ENCODE data around the gene CDCA7.
"Not testable (repeated sequence)": the region's sequence is repeated elsewhere in the genome, so short reads cannot be mapped to it uniquely, and the experiment has no call there.

The CDCA7 gene

DNA sequence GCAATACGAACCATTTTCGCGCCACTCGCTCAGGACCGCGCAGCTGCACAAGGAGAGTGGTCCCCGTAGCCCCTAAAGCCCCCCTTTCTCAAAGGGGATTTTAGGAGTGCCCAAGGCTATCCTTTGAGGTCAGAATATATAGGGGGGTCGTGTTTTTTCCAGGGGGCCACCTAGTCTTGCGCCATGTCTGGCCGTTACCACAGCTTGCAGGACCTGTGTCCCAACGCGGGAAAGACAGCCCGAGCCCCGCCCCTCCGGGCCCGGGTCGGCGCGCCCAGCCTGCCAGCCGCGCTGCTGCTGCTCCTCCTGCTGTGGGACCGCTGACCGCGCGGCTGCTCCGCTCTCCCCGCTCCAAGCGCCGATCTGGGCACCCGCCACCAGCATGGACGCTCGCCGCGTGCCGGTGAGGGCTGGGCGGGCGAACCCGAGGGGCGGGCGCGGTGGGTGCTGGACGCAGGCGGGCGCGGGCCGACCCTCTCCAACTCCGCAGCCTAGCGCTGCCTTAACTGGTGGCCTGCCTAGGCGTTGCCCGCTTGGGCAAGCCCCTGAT is at the start of gene CDCA7:
TSS of gene CDCA7 (plus strand) at position 291 of the 550 bp plus-strand sequence. CDS start at position 383, 92 bp downstream.
- peak within 1 kb of the TSS; percentile 96 for H3K4me3 ChIP-seq (ENCODE audit: low read depth, low read length)
- no peak for DNase-seq (ENCODE audit: low read depth)
- TF ChIP-seq, protein P1, sequence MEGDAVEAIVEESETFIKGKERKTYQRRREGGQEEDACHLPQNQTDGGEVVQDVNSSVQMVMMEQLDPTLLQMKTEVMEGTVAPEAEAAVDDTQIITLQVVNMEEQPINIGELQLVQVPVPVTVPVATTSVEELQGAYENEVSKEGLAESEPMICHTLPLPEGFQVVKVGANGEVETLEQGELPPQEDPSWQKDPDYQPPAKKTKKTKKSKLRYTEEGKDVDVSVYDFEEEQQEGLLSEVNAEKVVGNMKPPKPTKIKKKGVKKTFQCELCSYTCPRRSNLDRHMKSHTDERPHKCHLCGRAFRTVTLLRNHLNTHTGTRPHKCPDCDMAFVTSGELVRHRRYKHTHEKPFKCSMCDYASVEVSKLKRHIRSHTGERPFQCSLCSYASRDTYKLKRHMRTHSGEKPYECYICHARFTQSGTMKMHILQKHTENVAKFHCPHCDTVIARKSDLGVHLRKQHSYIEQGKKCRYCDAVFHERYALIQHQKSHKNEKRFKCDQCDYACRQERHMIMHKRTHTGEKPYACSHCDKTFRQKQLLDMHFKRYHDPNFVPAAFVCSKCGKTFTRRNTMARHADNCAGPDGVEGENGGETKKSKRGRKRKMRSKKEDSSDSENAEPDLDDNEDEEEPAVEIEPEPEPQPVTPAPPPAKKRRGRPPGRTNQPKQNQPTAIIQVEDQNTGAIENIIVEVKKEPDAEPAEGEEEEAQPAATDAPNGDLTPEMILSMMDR (IDR thresholded peaks at IDR 0.05; ENCODE audit: low read depth, low read length, missing control alignments) = no peak

- no peak overlapping the region for H3K4me3 ChIP-seq (ENCODE audit: low read depth, low read length)
- TF ChIP-seq, protein P1 (IDR thresholded peaks at IDR 0.05; ENCODE audit: low read depth, low read length, missing control alignments) = no peak
- DNase-seq (ENCODE audit: low read depth) = no peak
Measured at GRCh38 chr2:173305303-173305702, 49.4 kb upstream of the CDCA7 start.

GRCh38 chr2:173307293-173307692 is 47.4 kb upstream of the CDCA7 start:
- TF ChIP-seq, protein P1 (IDR thresholded peaks at IDR 0.05; ENCODE audit: low read depth, low read length, missing control alignments) = no peak
- peak; percentile 31 for DNase-seq (ENCODE audit: low read depth)
- H3K4me3 ChIP-seq (ENCODE audit: low read depth, low read length) = peak overlapping the region; percentile 46

- H3K4me3 ChIP-seq (ENCODE audit: low read depth, low read length); DNase-seq (ENCODE audit: low read depth): not testable (repeated sequence)
Measured at GRCh38 chr2:173309370-173309769, 45.3 kb upstream of the CDCA7 start.

DNA sequence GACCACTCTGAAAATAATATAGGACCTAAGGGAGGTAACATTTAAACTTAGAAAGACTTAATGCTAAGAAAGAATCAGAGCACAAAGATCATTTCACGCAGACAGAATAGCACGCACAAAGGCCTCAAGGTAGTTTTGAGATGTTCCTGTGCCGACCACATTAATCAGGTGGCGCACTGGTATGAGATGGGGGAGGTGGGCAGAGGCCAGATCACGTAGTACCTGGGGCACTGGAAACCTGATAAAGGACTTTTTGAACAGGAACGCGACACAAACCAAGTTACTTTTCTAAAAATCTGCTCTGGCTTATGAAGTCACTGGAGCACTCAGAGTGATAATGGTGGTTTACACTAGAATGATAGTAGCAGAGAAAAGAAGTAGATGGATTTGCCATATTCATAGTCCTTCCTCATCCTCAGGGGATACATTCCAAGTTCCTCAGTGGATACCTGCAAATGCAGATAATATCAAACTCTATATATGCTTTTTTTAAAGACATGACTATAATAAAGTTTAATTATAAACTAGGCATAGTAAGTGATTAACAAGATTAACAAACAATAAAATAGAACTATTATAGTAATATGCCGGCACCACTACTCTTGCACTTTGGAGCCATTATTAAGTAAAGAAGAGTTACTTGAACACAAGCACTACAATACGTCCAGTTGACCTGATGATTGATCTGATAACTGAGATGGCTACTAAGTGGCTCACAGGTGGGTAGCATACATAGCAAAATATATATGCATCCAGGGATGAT is 42.6 kb upstream of the CDCA7 start:
- TF ChIP-seq, protein P1 (IDR thresholded peaks at IDR 0.05; ENCODE audit: low read depth, low read length, missing control alignments) = no peak
- no peak for DNase-seq (ENCODE audit: low read depth)
- no peak overlapping the region for H3K4me3 ChIP-seq (ENCODE audit: low read depth, low read length)

DNA sequence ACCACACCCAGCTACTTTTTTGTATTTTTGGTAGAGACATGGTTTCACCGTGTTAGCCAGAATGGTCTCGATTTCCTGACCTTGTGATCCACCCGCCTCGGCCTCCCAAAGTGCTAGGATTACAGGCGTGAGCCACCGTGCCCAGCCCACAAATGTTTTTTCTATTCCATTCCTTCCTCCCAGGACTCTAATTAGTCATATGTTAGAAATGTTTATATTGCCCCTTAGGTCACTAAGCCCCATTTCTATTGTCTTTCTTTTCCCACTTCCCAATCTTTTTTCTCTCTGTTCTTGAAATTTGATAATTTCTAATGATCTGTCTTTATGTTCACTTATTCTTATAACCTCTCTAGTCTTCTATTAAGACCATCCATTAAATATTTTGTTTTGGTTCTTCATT is 31.3 kb upstream of the CDCA7 start:
- no peak overlapping the region for H3K4me3 ChIP-seq (ENCODE audit: low read depth, low read length)
- DNase-seq (ENCODE audit: low read depth) = no peak

GRCh38 chr2:173326806-173327205 is 27.9 kb upstream of the CDCA7 start:
- no peak overlapping the region for H3K4me3 ChIP-seq (ENCODE audit: low read depth, low read length)
- no peak for DNase-seq (ENCODE audit: low read depth)
- TF ChIP-seq, protein P1 (IDR thresholded peaks at IDR 0.05; ENCODE audit: low read depth, low read length, missing control alignments) = no peak

More for the DNA sequence above, 31.3 kb upstream of the CDCA7 start:
- TF ChIP-seq, protein P1 (IDR thresholded peaks at IDR 0.05; ENCODE audit: low read depth, low read length, missing control alignments) = no peak
